ENCODE measurements around the gene CLEC4A.
"Not testable (repeated sequence)": the region's sequence is repeated elsewhere in the genome, so short reads cannot be mapped to it uniquely, and the experiment has no call there.

Gene CLEC4A

GRCh38 chr12:8123124-8123912 lies at the start of gene CLEC4A:
TSS of gene CLEC4A (plus strand) at chr12:8123617. CDS start at chr12:8123879, 262 bp downstream.
- DNase-seq: no peak

- no peak for DNase-seq
Measured at GRCh38 chr12:8075935-8076334, 47.5 kb upstream of the CLEC4A start.

- DNase-seq: no peak
Measured at GRCh38 chr12:8076366-8076765, 47.1 kb upstream of the CLEC4A start.

- no peak for DNase-seq
Measured at GRCh38 chr12:8077207-8077606, 46.2 kb upstream of the CLEC4A start.

- peak; percentile 62 for DNase-seq
Measured at GRCh38 chr12:8078398-8078797, 45.0 kb upstream of the CLEC4A start.

GRCh38 chr12:8078916-8079315 lies 44.5 kb upstream of the CLEC4A start:
- DNase-seq: no peak

- no peak for DNase-seq
Measured at GRCh38 chr12:8080120-8080519, 43.3 kb upstream of the CLEC4A start.

- peak; percentile 49 for DNase-seq
Measured at GRCh38 chr12:8081251-8081920, 42.0 kb upstream of the CLEC4A start.

GRCh38 chr12:8082808-8083100 lies 40.7 kb upstream of the CLEC4A start:
- no peak for DNase-seq

GRCh38 chr12:8084351-8084750 lies 39.1 kb upstream of the CLEC4A start:
- DNase-seq: peak; percentile 27

GRCh38 chr12:8087666-8088065 lies 35.8 kb upstream of the CLEC4A start:
- DNase-seq: no peak

GRCh38 chr12:8088574-8088973 lies 34.8 kb upstream of the CLEC4A start:
- peak; percentile 65 for DNase-seq

GRCh38 chr12:8089277-8089676 lies 34.1 kb upstream of the CLEC4A start:
- not testable (repeated sequence) for DNase-seq

GRCh38 chr12:8089716-8090115 lies 33.7 kb upstream of the CLEC4A start:
- DNase-seq: no peak

GRCh38 chr12:8093291-8093690 lies 30.1 kb upstream of the CLEC4A start:
- no peak for DNase-seq

- DNase-seq: no peak
Measured at GRCh38 chr12:8096281-8096915, 27.0 kb upstream of the CLEC4A start.

GRCh38 chr12:8099235-8099634 lies 24.2 kb upstream of the CLEC4A start:
- no peak for DNase-seq

GRCh38 chr12:8108808-8109398 lies 14.5 kb upstream of the CLEC4A start:
- peak; percentile 83 for DNase-seq

- not testable (repeated sequence) for DNase-seq
Measured at GRCh38 chr12:8113117-8113516, 10.3 kb upstream of the CLEC4A start.

- no peak for DNase-seq
Measured at GRCh38 chr12:8120072-8120713, 3.2 kb upstream of the CLEC4A start.

- DNase-seq: no peak
Measured at GRCh38 chr12:8127138-8127537, 3.7 kb downstream of the CLEC4A start.

- not testable (repeated sequence) for DNase-seq
Measured at GRCh38 chr12:8133636-8134397, 10.4 kb downstream of the CLEC4A start.
